IMR-90 (cell line): ENCODE measurements around the gene PDZD2. TPM values are rescaled to one million over a fixed set of nuclear protein-coding genes. Genes with fewer than 3 reads are reported as not detected.

Experiments used
- ATAC-seq: fragments of 200-7000 bp; cut with Tn5 transposase; 2 replicates; pipeline ENCODE4 v1.9.1; 2020; ENCODE audit warnings: low read depth, mild to moderate bottlenecking, moderate library complexity
- BruUV-seq: library from RNA; stranded (reverse); fragments of 400-500 nt; replicated peaks from 2 replicates; lab custom pipeline; 2021; lab: Mats Ljungman, UMichigan
- CTCF ChIA-PET: fragments of 300-600 bp; formaldehyde crosslinking; extraction: SDS; loops from one replicate; lab custom pipeline; 2021; ENCODE audit warnings: antibody characterized with exemption; lab: Yijun Ruan, JAX
- POLR2A ChIA-PET: fragments of 300-600 bp; sonication (Branson Sonifier 250); formaldehyde crosslinking; loops from one replicate; lab custom pipeline; 2022; ENCODE audit warnings: antibody characterized with exemption; ENCODE audit not compliant: unreplicated experiment; lab: Charles Lee
- DNase-seq: peaks from one replicate; pipeline ENCODE4 v3.0.0; 2013
- H2AFZ ChIP-seq: replicated peaks from 2 replicates; pipeline ENCODE3; 2013; ENCODE audit warnings: low read length, mild to moderate bottlenecking; ENCODE audit not compliant: poor library complexity
- H2AK5ac ChIP-seq: 2 replicates; pipeline ENCODE4 v1.6.1; 2013; ENCODE audit warnings: low read depth, low read length, inconsistent platforms
- H2AK9ac ChIP-seq: replicated peaks from 2 replicates; pipeline ENCODE3; 2013; ENCODE audit warnings: mild to moderate bottlenecking, low read depth, low read length, moderate library complexity; ENCODE audit not compliant: poor library complexity
- H2BK120ac ChIP-seq: 2 replicates; pipeline ENCODE4 v1.6.1; 2013; ENCODE audit warnings: low read depth, low read length, inconsistent platforms
- H2BK15ac ChIP-seq: 3 replicates; pipeline ENCODE4 v1.6.1; 2013; ENCODE audit warnings: low read depth, low read length, inconsistent platforms
- H2BK20ac ChIP-seq: 2 replicates; pipeline ENCODE4 v1.6.1; 2013; ENCODE audit warnings: low read depth, mild to moderate bottlenecking, inconsistent platforms, low read length, moderate library complexity
- H2BK5ac ChIP-seq: 2 replicates; pipeline ENCODE4 v1.6.1; 2013; ENCODE audit warnings: mild to moderate bottlenecking, low read depth, low read length, inconsistent platforms; ENCODE audit not compliant: poor library complexity, severe bottlenecking
- H3K14ac ChIP-seq: replicated peaks from 2 replicates; pipeline ENCODE4 v1.6.1; 2013; ENCODE audit warnings: low read depth, low read length, inconsistent platforms
- H3K18ac ChIP-seq: 2 replicates; pipeline ENCODE4 v1.6.1; 2013; ENCODE audit warnings: low read depth, low read length, control low read depth
- H3K23ac ChIP-seq: 2 replicates; pipeline ENCODE4 v1.6.1; 2013; ENCODE audit warnings: low read depth, low read length, inconsistent platforms
- H3K27ac ChIP-seq: 2 replicates; pipeline ENCODE4 v1.5.1; 2013; ENCODE audit warnings: mild to moderate bottlenecking, control low read depth, low read length; ENCODE audit not compliant: insufficient read depth
- H3K27me3 ChIP-seq: 2 replicates; pipeline ENCODE4 v1.6.1; 2013; ENCODE audit warnings: low read length; ENCODE audit not compliant: control insufficient read depth, insufficient read depth
- H3K36me3 ChIP-seq: 2 replicates; pipeline ENCODE4 v1.6.1; 2013; ENCODE audit warnings: low read length, mixed read lengths; ENCODE audit not compliant: control insufficient read depth, insufficient read depth
- H3K4ac ChIP-seq: 2 replicates; pipeline ENCODE4 v1.6.1; 2013; ENCODE audit warnings: low read depth, low read length, inconsistent platforms
- H3K4me1 ChIP-seq: 2 replicates; pipeline ENCODE4 v1.6.1; 2013; ENCODE audit warnings: low read length, mixed read lengths; ENCODE audit not compliant: control insufficient read depth, insufficient read depth
- H3K4me2 ChIP-seq: 2 replicates; pipeline ENCODE4 v1.6.1; 2013; ENCODE audit warnings: low read depth, mild to moderate bottlenecking, control low read depth, low read length, moderate library complexity
- H3K4me3 ChIP-seq: 2 replicates; pipeline ENCODE4 v1.5.1; 2013; ENCODE audit warnings: low read depth, mild to moderate bottlenecking, control low read depth, low read length, moderate library complexity; ENCODE audit not compliant: insufficient read depth
- H3K56ac ChIP-seq: 2 replicates; pipeline ENCODE4 v1.6.1; 2013; ENCODE audit warnings: low read length, inconsistent platforms; ENCODE audit not compliant: insufficient read depth; ENCODE audit errors: extremely low read depth
- H3K79me1 ChIP-seq, 2 experiments: 2 replicates each; pipeline ENCODE4 v1.6.1; 2013; ENCODE audit warnings: low read length in 2 of 2, inconsistent platforms in 1 of 2, low read depth in 1 of 2
- H3K9ac ChIP-seq: 2 replicates; pipeline ENCODE4 v1.6.1; 2013; ENCODE audit warnings: low read depth, low read length, control low read depth
- H3K9me1 ChIP-seq: 2 replicates; pipeline ENCODE4 v1.6.1; 2013; ENCODE audit warnings: low read length, inconsistent platforms; ENCODE audit not compliant: insufficient read depth
- H3K9me3 ChIP-seq: 2 replicates; pipeline ENCODE4 v1.6.1; 2013; ENCODE audit warnings: low read length; ENCODE audit not compliant: control insufficient read depth, insufficient read depth
- H4K20me1 ChIP-seq: 2 replicates; pipeline ENCODE4 v1.6.1; 2013; ENCODE audit warnings: low read length, inconsistent platforms; ENCODE audit not compliant: insufficient read depth
- H4K5ac ChIP-seq: 2 replicates; pipeline ENCODE4 v1.6.1; 2013; ENCODE audit warnings: mild to moderate bottlenecking, low read depth, low read length, control low read depth
- H4K8ac ChIP-seq, 2 experiments: 2 replicates each; pipeline ENCODE4 v1.6.1; 2013; ENCODE audit warnings: low read depth in 2 of 2, low read length in 2 of 2, control low read depth in 1 of 2, inconsistent platforms in 1 of 2
- H4K91ac ChIP-seq: 2 replicates; pipeline ENCODE4 v1.6.1; 2013; ENCODE audit warnings: low read depth, low read length, inconsistent platforms; ENCODE audit not compliant: insufficient read depth
- BHLHE40 ChIP-seq: fragments of 150-350 bp; IDR thresholded peaks from 2 replicates; pipeline ENCODE4 v1.6.1; 2016; ENCODE audit warnings: mild to moderate bottlenecking, low read depth, low read length
- CEBPB ChIP-seq: IDR thresholded peaks from 2 replicates; pipeline ENCODE4 v1.6.1; 2012; ENCODE audit warnings: low read depth, low read length, improper control_type of control experiment
- CHD1 ChIP-seq: IDR thresholded peaks from 2 replicates; pipeline ENCODE4 v1.6.1; 2012; ENCODE audit warnings: low read depth, low read length, improper control_type of control experiment
- CTCF ChIP-seq: conservative IDR thresholded peaks from 2 replicates; pipeline ENCODE4 v1.5.1; 2012; ENCODE audit warnings: mild to moderate bottlenecking, low read depth, low read length, improper control_type of control experiment
- ELK1 ChIP-seq: fragments of 150-350 bp; IDR thresholded peaks from 2 replicates; pipeline ENCODE4 v1.6.1; 2016; ENCODE audit warnings: low read depth, mild to moderate bottlenecking, low read length, moderate library complexity, borderline replicate concordance
- FOS ChIP-seq: fragments of 150-350 bp; IDR thresholded peaks from 2 replicates; pipeline ENCODE4 v1.6.1; 2016; ENCODE audit warnings: low read depth, low read length
- MAFK ChIP-seq: IDR thresholded peaks from 2 replicates; pipeline ENCODE4 v1.6.1; 2012; ENCODE audit warnings: low read depth, low read length, improper control_type of control experiment
- MAZ ChIP-seq: IDR thresholded peaks from 2 replicates; pipeline ENCODE4 v1.6.1; 2012; ENCODE audit warnings: low read depth, mild to moderate bottlenecking, low read length, improper control_type of control experiment, moderate library complexity, borderline replicate concordance
- MXI1 ChIP-seq: IDR thresholded peaks from 2 replicates; pipeline ENCODE4 v1.6.1; 2012; ENCODE audit warnings: low read depth, mild to moderate bottlenecking, low read length, moderate library complexity, borderline replicate concordance
- NFE2L2 ChIP-seq: fragments of 150-350 bp; IDR thresholded peaks from 2 replicates; pipeline ENCODE4 v1.6.1; 2016; ENCODE audit warnings: low read depth, mild to moderate bottlenecking, low read length
- POLR2A ChIP-seq: IDR thresholded peaks from 2 replicates; pipeline ENCODE4 v1.6.1; 2012; ENCODE audit warnings: mild to moderate bottlenecking, low read depth, low read length
- RAD21 ChIP-seq: IDR thresholded peaks from 2 replicates; pipeline ENCODE4 v1.6.1; 2012; ENCODE audit warnings: low read length, improper control_type of control experiment
- RCOR1 ChIP-seq: IDR thresholded peaks from 2 replicates; pipeline ENCODE4 v1.6.1; 2012; ENCODE audit warnings: mild to moderate bottlenecking, low read length, improper control_type of control experiment; ENCODE audit not compliant: insufficient replicate concordance
- RFX5 ChIP-seq: IDR thresholded peaks from 2 replicates; pipeline ENCODE4 v1.8.0; 2012; ENCODE audit warnings: low read depth, mild to moderate bottlenecking, low read length, moderate library complexity
- SMC3 ChIP-seq: fragments of 150-350 bp; IDR thresholded peaks from 2 replicates; pipeline ENCODE4 v1.6.1; 2016; ENCODE audit warnings: low read depth, mild to moderate bottlenecking, antibody characterized with exemption, low read length, moderate library complexity
- USF2 ChIP-seq: fragments of 150-350 bp; IDR thresholded peaks from 2 replicates; pipeline ENCODE4 v1.6.1; 2017; ENCODE audit warnings: mild to moderate bottlenecking, antibody characterized with exemption, low read length, low read depth
- WGBS, 2 experiments: methylation state at CpG; one replicate each; pipeline versions ENCODE4 v1.1.5 to v1.1.7; 2013; ENCODE audit warnings: missing lambda C conversion rate in 2 of 2; ENCODE audit not compliant: insufficient read length in 1 of 2; ENCODE audit errors: extremely low coverage in 2 of 2; 5-methylcytosine and 5-hydroxymethylcytosine counted together
- dilution Hi-C: fragments of 300-500 bp; cut with HindIII; formaldehyde crosslinking; loops from one replicate; pipeline ENCODE4 v1.14.3; 2018; ENCODE audit warnings: low sequenced_read_pairs; ENCODE audit not compliant: unreplicated experiment
- in situ Hi-C: fragments of 300-500 bp; cut with MboI; formaldehyde crosslinking; loops from 3 replicates; pipeline ENCODE4 v1.14.3; 2019; ENCODE audit warnings: low sequenced_read_pairs, inconsistent platforms, mixed read lengths
- intact Hi-C: fragments of 100-400 bp; cut with micrococcal nuclease; formaldehyde crosslinking; loops from 2 replicates; pipeline ENCODE4 v1.10.0; 2022
- polyA plus RNA-seq, 3 experiments: library from polyadenylated mRNA; depleted of rRNA; stranded (reverse); fragments of >200 nt; gene quantifications; 2 replicates each; pipeline ENCODE4 v1.2.3, GENCODE V29; 2012; ENCODE audit warnings: low replicate concordance in 1 of 3
- total RNA-seq: library from RNA; depleted of rRNA; stranded (reverse); fragments of >200 nt; gene quantifications from 2 replicates; pipeline ENCODE4 v1.2.3, GENCODE V29; 2012

PDZD2 gene
- total and polyA plus RNA-seq, 2 of the 4 experiments (the other 2 are of a cell fraction): under 0.01 to 0.02 TPM

GRCh38 chr5:32074401-32074800, 435.5 kb downstream of the PDZD2 start:
- Histone ChIP-seq H3K4me3 (no peak overlapping the region), H3K56ac (no peak overlapping the region), H3K36me3 (no peaks in the 10 kb centered on the region), H3K18ac (no peak overlapping the region), H2BK15ac (no peak overlapping the region), H2AK5ac (no peak overlapping the region), H3K4me1 (no peaks in the 10 kb centered on the region), H4K8ac (no peak overlapping the region), H2AK9ac (no peak overlapping the region), H3K14ac (no peak overlapping the region), H3K27me3 (peaks cover 29% of the 10 kb centered on the region), H3K9me1 (no peaks in the 10 kb centered on the region), H3K23ac (no peak overlapping the region), H3K27ac (no peak overlapping the region), H3K79me1 (no peaks in the 10 kb centered on the region), H4K5ac (no peak overlapping the region), H4K91ac (no peak overlapping the region), H3K9me3 (no peaks in the 10 kb centered on the region), H2BK5ac (no peak overlapping the region), H2AFZ (no peak overlapping the region), H2BK120ac (no peak overlapping the region), H4K20me1 (no peaks in the 10 kb centered on the region), H3K4ac (no peak overlapping the region), H3K9ac (no peak overlapping the region), H2BK20ac (no peak overlapping the region), H3K4me2 (no peak overlapping the region)
- ChIA-PET POLR2A (no interaction called here), CTCF (no interaction called here)
- in situ Hi-C loops (loop anchor here (10.0 kb wide), 2 partner anchors 150 to 240 kb away; no protein-coding TSS in a partner anchor), intact Hi-C loops (no loop called here), dilution Hi-C loops (loop anchor here (25.0 kb wide), 1 partner anchor 237 kb away; no protein-coding TSS in a partner anchor)
- TF ChIP-seq FOS: no peak
- no peak for TF ChIP-seq RAD21
- TF ChIP-seq BHLHE40: no peak
- no peak for TF ChIP-seq RFX5
- no peak for TF ChIP-seq SMC3
- no peak for TF ChIP-seq MAFK
- no peak for TF ChIP-seq CHD1
- TF ChIP-seq CEBPB: no peak
- no peak for TF ChIP-seq ELK1
- no peak for TF ChIP-seq NFE2L2
- TF ChIP-seq USF2: no peak
- TF ChIP-seq MXI1: no peak
- TF ChIP-seq MAZ: no peak
- no peak for TF ChIP-seq CTCF
- no peak for TF ChIP-seq POLR2A
- no peak for TF ChIP-seq RCOR1
- ATAC-seq: no peak
- WGBS, 2 experiments: 80% methylated on average over 1 of the region's 5 CpGs; no CpG with 5 or more reads in 1 of the 2 experiments
- no peak for DNase-seq
- no TSS peak for BruUV-seq
